H7 (cell line): ENCODE results near the gene HOXC5. TPM values are rescaled to one million over a fixed set of nuclear protein-coding genes. Genes with fewer than 3 reads are reported as not detected.

Experiments used
- DNase-seq: peaks from one replicate; pipeline ENCODE4 v3.0.0; 2012
- H3K27me3 ChIP-seq: 2 replicates; pipeline ENCODE4 v1.6.0; 2011; ENCODE audit warnings: mild to moderate bottlenecking, low read length; ENCODE audit not compliant: control insufficient read depth, insufficient read depth
- H3K36me3 ChIP-seq: replicated peaks from 2 replicates; pipeline ENCODE4 v1.5.1; 2011; ENCODE audit warnings: low read length; ENCODE audit not compliant: control insufficient read depth, insufficient read depth
- H3K4me3 ChIP-seq: 2 replicates; pipeline ENCODE4 v1.5.1; 2011; ENCODE audit warnings: low read depth, mild to moderate bottlenecking, control low read depth, low read length, moderate library complexity; ENCODE audit not compliant: insufficient read depth
- total RNA-seq: library from RNA; depleted of rRNA; stranded (reverse); fragments of >200 nt; shearing (Covaris generic); gene quantifications from 2 replicates; pipeline ENCODE4 v1.2.3, GENCODE V29; 2014; rRNA removed

HOXC5 gene
- not detected in 2 replicates for total RNA-seq

- Histone ChIP-seq H3K36me3 (no peaks in the 10 kb centered on the region), H3K27me3 (peaks cover 99% of the 10 kb centered on the region), H3K4me3 (no peak within 1 kb of the TSS)
- peak; percentile 95 for DNase-seq
Observed at GRCh38 chr12:54032627-54033100, at the start of gene HOXC5. HOXC5 (plus strand) TSS chr12:54033050; CDS start chr12:54033123, 73 bp downstream.

DNA sequence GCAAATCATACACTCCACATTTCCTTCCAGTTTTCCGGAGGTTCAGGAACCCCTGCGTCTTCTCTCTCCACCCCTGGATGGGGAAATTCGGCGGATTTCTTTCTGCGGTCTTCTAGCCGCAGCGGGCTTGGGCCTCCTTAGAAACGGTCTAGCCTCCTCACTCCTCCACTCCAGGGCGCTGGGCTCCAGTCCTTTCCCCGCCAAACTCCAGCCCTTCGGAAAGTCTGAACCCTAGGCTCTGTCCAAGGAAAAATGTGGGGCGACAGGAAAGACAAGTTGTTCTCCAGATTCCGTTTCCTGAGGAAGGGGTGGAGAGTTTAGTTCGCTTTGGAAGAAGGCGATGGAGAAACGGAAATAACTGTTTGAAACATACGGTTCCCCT lies 49.3 kb upstream of the HOXC5 start:
- no peaks in the 10 kb centered on the region for H3K36me3 ChIP-seq
- no peak for DNase-seq
- H3K4me3 ChIP-seq, result no peak overlapping the region
- H3K27me3 ChIP-seq, result peaks cover 98% of the 10 kb centered on the region

GRCh38 chr12:53983950-53984572 lies 48.8 kb upstream of the HOXC5 start:
- Histone ChIP-seq H3K36me3 (no peaks in the 10 kb centered on the region), H3K4me3 (no peak overlapping the region), H3K27me3 (peaks cover 98% of the 10 kb centered on the region)
- peak; percentile 66 for DNase-seq

- Histone ChIP-seq H3K4me3 (no peak within 1 kb of the TSS), H3K27me3 (peaks cover 98% of the 10 kb centered on the region), H3K36me3 (no peaks in the 10 kb centered on the region)
- DNase-seq, result peak; percentile 98
Observed at GRCh38 chr12:53984901-53985691, 47.8 kb upstream of the HOXC5 start, which contains the start of gene HOXC10. HOXC10 (plus strand) TSS chr12:53985146; CDS start chr12:53985260, 114 bp downstream.

- no peaks in the 10 kb centered on the region for H3K36me3 ChIP-seq
- peaks cover 98% of the 10 kb centered on the region for H3K27me3 ChIP-seq
- no peak for DNase-seq
- H3K4me3 ChIP-seq, result no peak overlapping the region
Observed at GRCh38 chr12:53985692-53985993, 47.2 kb upstream of the HOXC5 start.

GRCh38 chr12:53985994-53986685 lies 46.7 kb upstream of the HOXC5 start:
- DNase-seq, result peak; percentile 82
- Histone ChIP-seq H3K36me3 (no peaks in the 10 kb centered on the region), H3K4me3 (no peak overlapping the region), H3K27me3 (peaks cover 98% of the 10 kb centered on the region)

- no peak for DNase-seq
- Histone ChIP-seq H3K27me3 (peaks cover 98% of the 10 kb centered on the region), H3K36me3 (no peaks in the 10 kb centered on the region), H3K4me3 (no peak overlapping the region)
Observed at GRCh38 chr12:53986686-53987483, 46.0 kb upstream of the HOXC5 start.

DNA sequence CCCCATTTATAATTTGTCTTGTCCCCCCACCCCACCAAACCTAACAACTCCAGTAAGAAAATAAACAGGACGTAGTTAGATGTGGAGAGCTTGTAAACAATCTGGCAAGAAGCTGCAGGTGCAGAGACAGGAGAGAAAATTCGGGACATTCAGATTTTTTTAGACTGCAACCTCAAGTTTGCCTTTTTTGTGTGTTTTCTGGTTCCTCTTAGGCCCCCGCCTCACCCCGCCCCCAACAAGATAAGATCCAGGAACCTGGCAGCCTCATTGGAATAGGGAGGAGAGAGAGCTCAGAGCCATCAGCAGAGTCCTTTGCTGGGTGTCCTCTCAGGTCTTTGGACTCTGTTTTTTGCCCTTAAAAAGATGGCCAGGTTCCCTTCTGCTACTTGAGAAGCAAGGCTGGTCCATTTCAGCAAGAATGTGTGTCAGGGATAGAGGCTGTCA lies 45.0 kb upstream of the HOXC5 start:
- DNase-seq, result no peak
- Histone ChIP-seq H3K36me3 (no peaks in the 10 kb centered on the region), H3K27me3 (peaks cover 98% of the 10 kb centered on the region)

DNA sequence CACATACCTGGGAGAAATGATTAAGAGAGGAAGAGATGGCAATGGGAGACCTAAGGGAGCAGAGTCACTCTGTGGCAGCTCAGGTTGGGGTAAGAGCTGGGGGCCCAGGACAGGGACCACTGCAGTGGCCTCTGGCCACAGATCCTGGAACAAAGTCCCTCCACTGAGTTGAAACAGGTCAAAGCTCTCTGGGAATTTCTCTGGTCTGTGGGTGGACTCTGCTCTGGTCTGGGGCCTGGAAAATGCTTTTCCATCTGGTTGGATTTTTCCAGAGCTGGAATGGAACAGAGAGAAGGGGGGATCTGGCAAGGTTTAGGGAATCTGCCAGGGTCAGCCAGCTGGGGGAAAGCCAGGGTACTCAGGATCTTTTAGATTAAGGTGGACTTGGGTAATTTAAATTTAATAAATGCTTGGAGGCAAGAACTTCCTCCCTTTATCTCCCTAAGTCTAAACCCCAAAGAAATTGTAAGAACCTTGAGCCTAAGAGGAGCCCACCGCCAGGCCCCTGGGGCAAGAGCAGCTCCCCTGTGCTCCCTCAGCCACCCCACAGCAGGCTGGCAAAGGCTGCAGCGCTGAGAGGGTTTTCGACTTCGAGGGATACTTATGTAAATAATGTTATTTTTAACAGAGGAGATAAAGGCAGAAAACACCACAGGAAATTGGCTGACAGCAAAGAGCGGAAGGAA lies 44.2 kb upstream of the HOXC5 start:
- Histone ChIP-seq H3K4me3 (no peak overlapping the region), H3K27me3 (peaks cover 98% of the 10 kb centered on the region), H3K36me3 (no peaks in the 10 kb centered on the region)
- DNase-seq, result no peak

More for the DNA sequence above, 45.0 kb upstream of the HOXC5 start:
- no peak overlapping the region for H3K4me3 ChIP-seq

GRCh38 chr12:53989227-53990113 lies 43.4 kb upstream of the HOXC5 start:
- Histone ChIP-seq H3K4me3 (no peak overlapping the region), H3K36me3 (no peaks in the 10 kb centered on the region), H3K27me3 (peaks cover 98% of the 10 kb centered on the region)
- no peak for DNase-seq

- H3K4me3 ChIP-seq, result no peak overlapping the region
- DNase-seq, result no peak
- H3K27me3 ChIP-seq, result peaks cover 100% of the 10 kb centered on the region
- no peaks in the 10 kb centered on the region for H3K36me3 ChIP-seq
Observed at GRCh38 chr12:53990311-53991076, 42.4 kb upstream of the HOXC5 start.

GRCh38 chr12:53991077-53991460 lies 41.8 kb upstream of the HOXC5 start:
- Histone ChIP-seq H3K27me3 (peaks cover 100% of the 10 kb centered on the region), H3K36me3 (no peaks in the 10 kb centered on the region), H3K4me3 (no peak overlapping the region)
- DNase-seq, result no peak
